ENCODE measurements around the gene CYBC1.
"Not testable (repeated sequence)": the region's sequence is repeated elsewhere in the genome, so short reads cannot be mapped to it uniquely, and the experiment has no call there.

The CYBC1 gene

DNA sequence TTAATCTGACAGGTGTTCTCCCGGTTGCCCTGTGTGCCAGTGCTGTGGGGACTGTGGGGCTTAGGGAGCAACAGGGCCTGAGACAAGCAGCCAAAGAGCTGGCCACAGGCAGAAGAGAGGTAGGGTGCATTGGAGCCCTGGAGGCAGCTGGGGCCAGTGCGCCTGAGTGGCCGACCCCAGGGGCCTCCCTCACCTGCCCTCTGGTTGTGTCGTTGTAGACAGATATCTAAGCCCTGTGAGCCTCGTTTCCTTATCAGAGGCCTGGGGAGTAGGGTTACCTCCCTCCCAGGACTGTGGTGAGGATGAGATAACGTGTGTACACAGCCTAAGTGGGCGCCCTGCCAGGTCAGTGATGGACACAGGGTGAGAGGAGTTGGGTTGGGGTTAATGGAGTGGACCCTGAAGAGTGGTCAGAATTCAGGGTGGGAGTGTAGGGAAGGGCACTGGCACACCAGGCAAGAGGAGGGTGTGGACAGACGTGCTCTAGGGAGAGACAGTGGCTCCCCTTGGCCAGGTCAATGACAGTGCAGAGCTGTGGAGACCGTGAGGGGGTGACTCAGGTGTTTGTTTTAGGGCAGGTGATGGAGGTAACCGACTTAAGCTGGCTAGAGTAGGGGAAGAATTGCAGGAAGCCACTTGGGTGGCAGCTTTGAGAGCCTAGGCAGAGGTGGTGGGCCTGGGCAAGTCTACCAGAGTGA lies 11.4 kb upstream of the CYBC1 start:
- H3K9me3 Mint-ChIP-seq = no peaks in the 10 kb centered on the region
- peaks cover 95% of the 10 kb centered on the region for H3K36me3 Mint-ChIP-seq
- no peak overlapping the region for H3K4me3 Mint-ChIP-seq
- no peak for ATAC-seq
- no peak for DNase-seq (ENCODE audit: low spot score in 2 of 2)
- peak overlapping the region; percentile 86 for H3K27ac Mint-ChIP-seq
- peaks cover 53% of the 10 kb centered on the region for H3K4me1 Mint-ChIP-seq

- not testable (repeated sequence) for DNase-seq (ENCODE audit: low spot score in 2 of 2); H3K27ac Mint-ChIP-seq; H3K9me3 Mint-ChIP-seq; ATAC-seq
- H3K4me3 Mint-ChIP-seq = peak overlapping the region; percentile 90
- H3K36me3 Mint-ChIP-seq = peaks cover 77% of the 10 kb centered on the region
- peaks cover 55% of the 10 kb centered on the region for H3K4me1 Mint-ChIP-seq
Measured at GRCh38 chr17:82459936-82460335, 9.4 kb upstream of the CYBC1 start.

DNA sequence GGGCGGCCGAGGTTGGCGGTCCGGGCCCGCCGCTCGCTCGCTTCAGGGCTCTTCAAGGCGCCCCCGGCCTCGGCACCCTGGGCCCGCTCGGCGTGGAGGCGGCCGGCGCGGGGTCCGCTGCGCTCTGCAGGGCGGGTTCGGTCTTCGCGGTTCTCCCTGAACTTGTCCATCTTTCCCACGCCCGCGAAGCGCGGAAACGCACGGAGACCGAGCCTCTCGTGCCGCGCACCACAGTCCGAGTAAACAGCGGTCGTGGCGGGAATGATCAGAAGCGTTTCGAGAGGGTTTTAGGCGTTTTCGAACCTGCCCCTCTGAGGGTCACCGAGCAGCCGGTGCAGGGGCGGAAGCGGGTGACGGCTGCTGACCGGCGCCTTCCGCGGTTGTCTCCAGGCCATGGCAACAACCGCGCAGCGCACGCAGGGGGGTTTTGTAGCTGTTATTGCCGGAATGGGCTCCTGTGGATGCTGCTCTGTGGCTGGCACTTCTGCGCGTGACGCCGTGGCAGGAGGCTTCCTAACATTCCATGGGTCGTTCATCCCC lies 8.4 kb upstream of the CYBC1 start:
- H3K27ac Mint-ChIP-seq = peak overlapping the region; percentile 96
- H3K4me3 Mint-ChIP-seq = peak overlapping the region; percentile 90
- peaks cover 67% of the 10 kb centered on the region for H3K36me3 Mint-ChIP-seq
- H3K9me3 Mint-ChIP-seq = no peaks in the 10 kb centered on the region
- peaks cover 47% of the 10 kb centered on the region for H3K4me1 Mint-ChIP-seq
- DNase-seq (ENCODE audit: low spot score in 2 of 2) (no peak), ATAC-seq (no peak)

DNA sequence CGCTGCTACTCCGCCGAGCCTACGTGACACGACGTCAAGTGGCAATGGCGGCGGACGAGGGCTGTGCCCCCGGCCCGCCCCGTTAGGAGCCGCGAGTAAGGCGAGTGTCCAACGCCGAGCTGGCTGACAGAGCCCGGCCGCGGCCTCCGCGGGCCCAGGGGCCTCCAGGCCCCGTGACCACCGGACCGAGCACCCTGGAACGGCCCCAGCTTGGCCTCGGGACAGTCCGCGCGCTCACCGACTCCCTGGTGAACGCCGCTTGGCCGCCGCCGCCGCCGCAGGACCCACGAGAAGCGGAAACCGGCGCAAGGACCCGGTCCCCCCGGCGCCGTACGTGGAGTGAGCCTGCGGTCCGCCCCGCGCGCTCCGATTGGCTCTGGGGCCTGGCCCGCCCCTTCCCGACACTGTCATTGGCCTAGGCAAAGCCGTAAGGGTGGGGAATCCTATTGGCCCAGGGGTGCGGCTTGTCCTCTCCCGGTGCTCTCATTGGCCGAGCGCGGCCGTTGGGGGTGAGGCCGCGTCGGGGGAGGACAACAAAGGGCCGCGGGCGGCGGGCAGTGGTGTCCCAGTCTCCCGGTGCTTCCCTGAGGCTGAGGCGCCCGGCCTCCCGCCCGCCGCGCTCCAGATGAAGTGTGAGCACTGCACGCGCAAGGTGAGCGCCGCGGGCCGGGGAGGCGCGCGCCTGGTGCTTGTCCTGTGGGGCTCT lies 7.8 kb upstream of the CYBC1 start, which contains the start of gene NARF:
Gene NARF (plus strand): TSS at position 563 of the 706 bp plus-strand sequence. CDS start 63 bp downstream, at position 626.
- no peaks in the 10 kb centered on the region for H3K9me3 Mint-ChIP-seq
- peak within 1 kb of the TSS; percentile 90 for H3K4me3 Mint-ChIP-seq
- peaks cover 61% of the 10 kb centered on the region for H3K36me3 Mint-ChIP-seq
- H3K4me1 Mint-ChIP-seq = peaks cover 41% of the 10 kb centered on the region
- ATAC-seq (peak; percentile 98), DNase-seq (ENCODE audit: low spot score in 2 of 2) (peak; percentile 91 to 97)
- H3K27ac Mint-ChIP-seq = peak within 1 kb of the TSS; percentile 96

DNA sequence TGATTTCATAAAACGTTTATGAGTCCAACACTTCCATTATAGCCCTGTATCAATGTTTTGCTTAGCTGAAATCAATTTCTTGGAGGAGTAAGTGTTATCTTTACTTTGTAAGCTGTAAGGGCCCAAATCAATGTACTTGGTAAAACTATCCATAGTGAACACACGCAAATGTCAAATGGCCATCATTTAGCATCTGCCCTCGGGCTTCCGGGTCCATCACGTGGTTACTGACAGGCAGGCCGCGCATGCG lies 7.3 kb upstream of the CYBC1 start:
- H3K9me3 Mint-ChIP-seq = no peaks in the 10 kb centered on the region
- peak overlapping the region; percentile 90 for H3K4me3 Mint-ChIP-seq
- peaks cover 56% of the 10 kb centered on the region for H3K36me3 Mint-ChIP-seq
- peak overlapping the region; percentile 96 for H3K27ac Mint-ChIP-seq
- no peak for ATAC-seq
- DNase-seq (ENCODE audit: low spot score in 2 of 2) = no peak
- H3K4me1 Mint-ChIP-seq = peaks cover 36% of the 10 kb centered on the region

- H3K4me3 Mint-ChIP-seq = peak overlapping the region; percentile 90
- ATAC-seq = no peak
Measured at GRCh38 chr17:82457073-82457928, 6.7 kb upstream of the CYBC1 start.

GRCh38 chr17:82453706-82454105 lies 3.2 kb upstream of the CYBC1 start:
- peaks cover 45% of the 10 kb centered on the region for H3K4me1 Mint-ChIP-seq
- H3K9me3 Mint-ChIP-seq; DNase-seq (ENCODE audit: low spot score in 2 of 2); H3K27ac Mint-ChIP-seq; H3K4me3 Mint-ChIP-seq; ATAC-seq: not testable (repeated sequence)
- peaks cover 31% of the 10 kb centered on the region for H3K36me3 Mint-ChIP-seq

More at GRCh38 chr17:82457073-82457928, 6.7 kb upstream of the CYBC1 start:
- no peak for DNase-seq (ENCODE audit: low spot score in 2 of 2)
- no peaks in the 10 kb centered on the region for H3K9me3 Mint-ChIP-seq
- H3K36me3 Mint-ChIP-seq = peaks cover 50% of the 10 kb centered on the region
- H3K4me1 Mint-ChIP-seq = peaks cover 34% of the 10 kb centered on the region
- peak overlapping the region; percentile 96 for H3K27ac Mint-ChIP-seq

DNA sequence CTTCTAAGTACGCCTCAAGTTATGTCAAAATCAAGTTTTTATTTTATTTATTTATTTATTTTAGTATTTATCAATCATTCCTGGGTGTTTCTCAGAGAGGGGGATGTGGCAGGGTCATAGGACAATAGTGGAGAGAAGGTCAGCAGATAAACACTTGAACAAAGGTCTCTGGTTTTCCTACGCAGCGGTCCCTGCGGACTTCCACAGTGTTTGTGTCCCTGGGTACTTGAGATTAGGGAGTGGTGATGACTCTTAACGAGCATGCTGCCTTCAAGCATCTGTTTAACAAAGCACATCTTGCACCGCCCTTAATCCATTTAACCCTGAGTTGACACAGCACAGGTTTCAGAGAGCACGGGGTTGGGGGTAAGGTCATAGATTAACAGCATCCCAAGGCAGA lies 2.6 kb upstream of the CYBC1 start:
- H3K4me3 Mint-ChIP-seq; ATAC-seq; H3K9me3 Mint-ChIP-seq; DNase-seq (ENCODE audit: low spot score in 2 of 2): not testable (repeated sequence)
- Mint-ChIP-seq H3K36me3 (peaks cover 26% of the 10 kb centered on the region), H3K27ac (peak overlapping the region; percentile 99), H3K4me1 (peaks cover 45% of the 10 kb centered on the region)

- ATAC-seq (no peak), DNase-seq (ENCODE audit: low spot score in 2 of 2) (no peak)
- H3K36me3 Mint-ChIP-seq = peaks cover 27% of the 10 kb centered on the region
- peaks cover 41% of the 10 kb centered on the region for H3K4me1 Mint-ChIP-seq
- no peaks in the 10 kb centered on the region for H3K9me3 Mint-ChIP-seq
- H3K4me3 Mint-ChIP-seq = peak overlapping the region; percentile 99
- H3K27ac Mint-ChIP-seq = peak overlapping the region; percentile 99
Measured at GRCh38 chr17:82452162-82452561, 1.6 kb upstream of the CYBC1 start.

GRCh38 chr17:82449883-82450356 lies 632 bp downstream of the CYBC1 start:
- H3K4me3 Mint-ChIP-seq = peak overlapping the region; percentile 99
- peaks cover 45% of the 10 kb centered on the region for H3K4me1 Mint-ChIP-seq
- H3K9me3 Mint-ChIP-seq = no peaks in the 10 kb centered on the region
- peaks cover 47% of the 10 kb centered on the region for H3K36me3 Mint-ChIP-seq
- DNase-seq (ENCODE audit: low spot score in 2 of 2) (no peak), ATAC-seq (peak; percentile 42)
- peak overlapping the region; percentile 99 for H3K27ac Mint-ChIP-seq

DNA sequence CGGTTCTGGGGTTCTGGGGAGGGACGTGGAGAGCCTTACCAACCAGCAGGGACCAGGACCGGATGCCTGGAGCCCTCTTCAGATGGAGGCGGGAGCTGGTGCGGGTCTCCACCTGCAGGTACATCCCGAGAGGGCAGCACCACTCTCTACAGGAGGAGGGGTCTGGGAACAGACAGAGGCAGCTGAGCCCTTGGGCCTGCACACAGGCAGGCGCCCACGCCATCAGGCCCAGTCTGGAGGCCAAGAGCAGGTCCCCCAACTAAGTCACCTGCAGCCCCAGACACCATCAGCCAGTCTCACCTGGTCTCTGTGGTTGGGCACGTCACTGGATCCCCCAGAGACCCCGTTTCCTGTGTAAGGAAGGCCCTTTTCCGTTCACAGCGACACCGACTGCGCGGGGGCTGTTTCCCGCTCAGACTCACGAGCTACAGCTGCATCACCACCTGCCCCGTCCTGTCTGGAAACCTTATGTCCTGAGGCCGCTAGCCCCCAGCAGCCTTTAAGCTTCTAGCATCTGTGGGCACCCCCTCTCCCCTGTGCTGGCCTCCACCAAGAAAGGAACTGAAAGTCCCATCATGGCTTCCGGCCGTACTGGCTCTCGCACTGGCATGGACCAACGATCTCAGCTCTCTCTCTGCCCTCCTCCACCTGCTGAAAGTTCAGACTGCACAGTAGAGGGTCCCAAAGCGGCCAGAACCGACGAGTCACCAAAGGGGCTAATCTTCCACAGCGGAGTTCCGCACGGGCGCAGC lies 1.2 kb downstream of the CYBC1 start:
- H3K4me3 Mint-ChIP-seq = peak overlapping the region; percentile 99
- ATAC-seq (peak; percentile 54), DNase-seq (ENCODE audit: low spot score in 2 of 2) (peak; percentile 45 to 84)
- peak overlapping the region; percentile 99 for H3K27ac Mint-ChIP-seq
- H3K9me3 Mint-ChIP-seq = no peaks in the 10 kb centered on the region
- H3K4me1 Mint-ChIP-seq = peaks cover 45% of the 10 kb centered on the region
- peaks cover 53% of the 10 kb centered on the region for H3K36me3 Mint-ChIP-seq

- H3K36me3 Mint-ChIP-seq = peaks cover 65% of the 10 kb centered on the region
- no peaks in the 10 kb centered on the region for H3K9me3 Mint-ChIP-seq
- no peak for ATAC-seq
- peak overlapping the region; percentile 71 for H3K27ac Mint-ChIP-seq
- peak overlapping the region; percentile 50 for H3K4me3 Mint-ChIP-seq
- peaks cover 51% of the 10 kb centered on the region for H3K4me1 Mint-ChIP-seq
- no peak for DNase-seq (ENCODE audit: low spot score in 2 of 2)
Measured at GRCh38 chr17:82447876-82448275, 2.7 kb downstream of the CYBC1 start.

DNA sequence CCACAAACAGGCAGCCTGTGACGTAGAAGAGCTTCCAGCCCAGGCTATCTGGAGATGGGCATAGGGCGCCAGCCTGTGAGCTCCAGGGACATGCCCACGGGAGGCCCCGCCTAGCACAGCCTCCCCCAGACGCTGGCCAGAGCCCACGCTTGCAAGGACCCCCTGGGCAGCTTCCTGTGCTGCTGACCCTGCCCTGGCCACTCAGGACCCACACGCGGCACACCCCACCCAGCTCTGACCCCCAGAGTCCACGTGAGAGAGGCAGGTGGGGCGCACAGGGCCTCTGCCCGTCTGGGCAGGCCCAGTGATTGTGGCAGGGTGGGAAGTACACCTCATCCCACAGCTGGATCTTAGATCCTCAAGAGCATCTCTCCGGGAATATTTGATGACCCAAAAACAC lies 3.9 kb downstream of the CYBC1 start:
- ATAC-seq = no peak
- H3K36me3 Mint-ChIP-seq = peaks cover 78% of the 10 kb centered on the region
- peaks cover 41% of the 10 kb centered on the region for H3K4me1 Mint-ChIP-seq
- peak overlapping the region; percentile 50 for H3K4me3 Mint-ChIP-seq
- no peaks in the 10 kb centered on the region for H3K9me3 Mint-ChIP-seq
- no peak for DNase-seq (ENCODE audit: low spot score in 2 of 2)
- H3K27ac Mint-ChIP-seq = peak overlapping the region; percentile 70

GRCh38 chr17:82446124-82446523 lies 4.4 kb downstream of the CYBC1 start:
- ATAC-seq (no peak), DNase-seq (ENCODE audit: low spot score in 2 of 2) (no peak)
- H3K36me3 Mint-ChIP-seq = peaks cover 83% of the 10 kb centered on the region

More at GRCh38 chr17:82446124-82446523, 4.4 kb downstream of the CYBC1 start:
- H3K4me1 Mint-ChIP-seq = peaks cover 35% of the 10 kb centered on the region
- peak overlapping the region; percentile 70 for H3K27ac Mint-ChIP-seq
- H3K9me3 Mint-ChIP-seq = no peaks in the 10 kb centered on the region
- H3K4me3 Mint-ChIP-seq = no peak overlapping the region

Data from stimulated activated effector memory CD8-positive, alpha-beta T cell treated with anti-CD3 and anti-CD28 coated beads, Interleukin-12 subunit alpha, Interleukin-12 subunit beta, amount 100 ng/mL, for 72 hours (primary cell).